ENCODE data around the gene KIF15. TPM values are rescaled to one million over a fixed set of nuclear protein-coding genes. Genes with fewer than 3 reads are reported as not detected.

KIF15 gene
- total RNA-seq, 1 donor from 2014 or later: 2.2 TPM

- Mint-ChIP-seq H3K4me3 (ENCODE audit: unreplicated experiment) (no peak overlapping the region), H3K27ac (ENCODE audit: unreplicated experiment) (no peak overlapping the region), H3K36me3 (ENCODE audit: low read depth) (peaks cover 10% of the 10 kb centered on the region), H3K4me1 (ENCODE audit: low read depth) (peaks cover 13% of the 10 kb centered on the region), H3K9me3 (ENCODE audit: low read depth) (peaks cover 14% of the 10 kb centered on the region), H3K27me3 (ENCODE audit: low read depth) (no peaks in the 10 kb centered on the region)
- no peak for DNase-seq (ENCODE audit: low spot score)
- no peak for TF ChIP-seq CTCF (IDR thresholded peaks at IDR 0.05)
Observed at GRCh38 chr3:44833394-44833793, 71.8 kb downstream of the KIF15 start.

DNA sequence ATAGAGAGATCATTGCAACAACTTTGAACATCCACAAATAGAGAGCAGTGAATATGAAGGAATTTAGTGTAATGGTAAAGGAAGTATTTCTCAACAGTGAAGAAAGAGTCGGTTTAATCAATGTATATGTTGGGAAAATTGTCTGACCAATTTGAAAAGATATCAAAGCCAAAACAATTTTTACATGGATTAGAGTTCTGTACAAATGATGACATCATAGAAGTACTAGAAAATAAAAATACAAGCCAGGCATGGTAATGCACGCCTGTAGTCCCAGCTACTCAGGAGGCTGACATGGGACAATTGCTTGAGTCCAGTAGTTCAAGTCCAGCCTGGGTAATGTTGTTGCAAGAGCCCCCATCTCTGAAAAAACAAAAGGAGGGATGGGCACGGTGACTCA is 74.1 kb downstream of the KIF15 start:
- H3K36me3 Mint-ChIP-seq (ENCODE audit: low read depth): peaks cover 16% of the 10 kb centered on the region
- DNase-seq (ENCODE audit: low spot score): no peak
- H3K4me3 Mint-ChIP-seq (ENCODE audit: unreplicated experiment): no peak overlapping the region
- TF ChIP-seq CTCF (IDR thresholded peaks at IDR 0.05): no peak
- no peak overlapping the region for H3K27ac Mint-ChIP-seq (ENCODE audit: unreplicated experiment)
- peaks cover 5% of the 10 kb centered on the region for H3K4me1 Mint-ChIP-seq (ENCODE audit: low read depth)
- H3K9me3 Mint-ChIP-seq (ENCODE audit: low read depth): peaks cover 14% of the 10 kb centered on the region
- no peaks in the 10 kb centered on the region for H3K27me3 Mint-ChIP-seq (ENCODE audit: low read depth)

- Mint-ChIP-seq H3K27ac (ENCODE audit: unreplicated experiment) (no peak overlapping the region), H3K9me3 (ENCODE audit: low read depth) (peaks cover under 1% of the 10 kb centered on the region), H3K4me3 (ENCODE audit: unreplicated experiment) (no peak overlapping the region), H3K27me3 (ENCODE audit: low read depth) (no peaks in the 10 kb centered on the region), H3K4me1 (ENCODE audit: low read depth) (peaks cover 7% of the 10 kb centered on the region), H3K36me3 (ENCODE audit: low read depth) (peaks cover 12% of the 10 kb centered on the region)
- DNase-seq (ENCODE audit: low spot score): no peak
- TF ChIP-seq CTCF (IDR thresholded peaks at IDR 0.05): no peak
Observed at GRCh38 chr3:44842376-44842775, 80.8 kb downstream of the KIF15 start.

DNA sequence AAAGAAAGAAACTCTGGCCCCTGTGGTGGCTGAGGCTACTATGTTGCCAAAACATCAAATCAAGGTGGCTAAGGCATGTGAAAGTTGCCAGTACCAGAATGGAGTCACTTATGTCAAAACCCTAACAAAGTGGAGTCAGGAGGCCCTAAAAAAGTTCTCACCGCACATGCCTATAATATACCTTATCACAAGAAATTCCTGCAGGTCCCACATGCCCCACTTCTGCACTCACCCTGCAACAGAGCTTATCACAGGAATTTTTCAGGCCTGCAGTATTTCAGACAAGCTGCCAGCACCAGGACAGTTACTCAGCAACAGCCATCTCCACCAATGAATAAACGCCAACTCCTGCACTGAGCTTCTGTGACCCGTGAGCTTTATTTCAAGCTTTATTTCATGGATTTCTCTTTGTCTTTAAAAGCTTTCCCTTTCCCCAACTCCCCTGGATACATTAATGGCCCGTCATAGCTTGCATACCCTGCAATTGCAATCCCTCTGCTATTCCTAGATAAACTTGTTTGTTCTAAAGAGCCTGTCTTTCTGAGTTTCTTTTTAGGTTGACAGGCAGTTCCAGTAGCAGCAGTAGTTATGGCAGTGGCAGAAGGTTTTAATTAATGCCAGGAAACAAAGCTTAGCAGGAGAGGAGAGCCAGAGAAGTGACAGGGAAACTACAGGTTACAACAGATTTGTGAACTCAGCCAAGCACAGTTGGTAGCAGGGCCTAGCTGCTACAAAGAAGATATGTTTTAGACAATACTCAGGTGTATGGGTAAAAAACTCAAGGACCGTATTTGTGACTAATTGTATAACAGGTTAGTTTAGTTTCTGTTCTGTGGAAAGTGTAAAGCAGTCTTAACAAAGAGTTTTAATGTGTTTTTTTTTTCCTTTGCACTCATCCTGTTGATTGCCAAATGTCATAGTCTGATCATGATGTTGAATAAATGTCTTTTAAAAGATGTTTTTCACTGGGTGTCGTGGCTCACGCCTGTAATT is 84.2 kb downstream of the KIF15 start:
- no peaks in the 10 kb centered on the region for H3K27me3 Mint-ChIP-seq (ENCODE audit: low read depth)

More for the DNA sequence above, 84.2 kb downstream of the KIF15 start:
- Mint-ChIP-seq H3K9me3 (ENCODE audit: low read depth) (no peaks in the 10 kb centered on the region), H3K36me3 (ENCODE audit: low read depth) (peaks cover 5% of the 10 kb centered on the region), H3K4me3 (ENCODE audit: unreplicated experiment) (no peak overlapping the region), H3K27ac (ENCODE audit: unreplicated experiment) (no peak overlapping the region), H3K4me1 (ENCODE audit: low read depth) (peaks cover 7% of the 10 kb centered on the region)
- TF ChIP-seq CTCF (IDR thresholded peaks at IDR 0.05): no peak
- DNase-seq (ENCODE audit: low spot score): no peak
